Measurements from ENCODE around the gene HLA-DOA. TPM values are rescaled to one million over a fixed set of nuclear protein-coding genes. Genes with fewer than 3 reads are reported as not detected.

Gene HLA-DOA
- total RNA-seq, 1 experiment from 2014 or later, result 13.6 TPM

DNA sequence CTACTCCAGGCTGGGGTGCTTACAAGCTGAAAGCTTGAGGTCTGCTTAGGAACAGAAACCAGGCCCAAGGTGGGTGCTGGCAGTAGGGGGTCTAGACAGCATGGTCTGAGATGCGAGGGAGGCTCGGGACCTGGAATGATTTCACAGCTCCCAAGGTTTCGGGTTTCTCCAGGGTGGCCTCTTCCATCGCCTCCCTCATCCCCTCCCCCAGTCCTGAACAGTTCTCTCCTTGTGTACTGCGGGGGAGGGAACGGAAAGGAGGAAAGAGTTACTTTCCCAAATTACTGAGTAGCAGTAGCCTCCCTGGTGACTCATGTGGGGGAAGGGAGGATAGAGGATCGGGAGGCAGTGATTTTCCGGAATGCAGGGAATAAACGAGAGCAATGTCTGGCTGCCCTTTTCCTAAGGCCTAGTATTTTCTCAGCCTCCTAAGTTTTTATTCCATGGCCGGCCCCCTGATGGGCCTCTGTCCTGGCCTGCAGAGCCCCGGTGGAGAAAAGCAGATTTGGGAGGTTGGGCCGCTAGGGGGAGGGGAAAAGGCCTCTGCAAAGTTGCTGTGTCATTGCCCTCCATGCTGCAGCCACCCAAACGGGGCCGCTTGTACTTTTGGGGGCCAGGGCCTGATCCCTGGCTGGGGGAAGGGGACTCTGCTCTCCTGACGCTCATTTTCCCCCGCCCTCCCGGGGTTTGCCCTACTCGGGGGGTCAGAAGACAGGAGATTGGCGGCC lies 39.5 kb downstream of the HLA-DOA start (continued):
- TF ChIP-seq NR3C1 (CRISPR knock-in tag; conservative IDR thresholded peaks at IDR 0.05; ENCODE audit: low read depth) (no peak), SP1 (CRISPR knock-in tag; conservative IDR thresholded peaks at IDR 0.05) (no peak), IRF2 (CRISPR knock-in tag; IDR thresholded peaks at IDR 0.05; ENCODE audit: borderline replicate concordance, low read depth) (no peak), JUN (CRISPR knock-in tag; IDR thresholded peaks at IDR 0.05) (0 out of 2 replicates have a peak, but pooled peaks have one; percentile 33), FOXK1 (CRISPR knock-in tag; IDR thresholded peaks at IDR 0.05) (no peak), NFE2L1 (CRISPR knock-in tag; IDR thresholded peaks at IDR 0.05) (peak; percentile 98), TEAD4 (CRISPR knock-in tag; IDR thresholded peaks at IDR 0.05) (peak; percentile 12; the same call in 1 of the 2 replicates), NFYB (CRISPR knock-in tag; conservative IDR thresholded peaks at IDR 0.05; ENCODE audit: low read depth) (no peak), NFATC4 (CRISPR knock-in tag; IDR thresholded peaks at IDR 0.05) (peak; percentile 54), KAT7 (CRISPR knock-in tag; IDR thresholded peaks at IDR 0.05; ENCODE audit: borderline replicate concordance) (peak; percentile 19; the same call in 1 of the 2 replicates), ZNF423 (CRISPR knock-in tag; IDR thresholded peaks at IDR 0.05) (peak; percentile 69; the same call in 1 of the 2 replicates), ZNF317 (CRISPR knock-in tag; IDR thresholded peaks at IDR 0.05; ENCODE audit: borderline replicate concordance, low read depth) (no peak), JAZF1 (CRISPR knock-in tag; IDR thresholded peaks at IDR 0.05) (no peak), SMAD4 (CRISPR knock-in tag; IDR thresholded peaks at IDR 0.05) (no peak), NR2C2 (CRISPR knock-in tag; IDR thresholded peaks at IDR 0.05) (no peak; the same call in 1 of the 2 replicates), ZNF232 (CRISPR knock-in tag; IDR thresholded peaks at IDR 0.05) (no peak), RELA (CRISPR knock-in tag; IDR thresholded peaks at IDR 0.05; ENCODE audit: borderline replicate concordance) (no peak), ATF1 (CRISPR knock-in tag; IDR thresholded peaks at IDR 0.05) (no peak), GABPB1 (CRISPR knock-in tag; IDR thresholded peaks at IDR 0.05) (0 out of 2 replicates have a peak, but pooled peaks have one; percentile 5), TEAD1 (CRISPR knock-in tag; IDR thresholded peaks at IDR 0.05) (0 out of 2 replicates have a peak, but pooled peaks have one; percentile 22), GRHL2 (CRISPR knock-in tag; IDR thresholded peaks at IDR 0.05; ENCODE audit: insufficient replicate concordance, severe bottlenecking) (no peak), CREB1 (CRISPR knock-in tag; IDR thresholded peaks at IDR 0.05) (no peak), PRRX2 (CRISPR knock-in tag; IDR thresholded peaks at IDR 0.05) (0 out of 2 replicates have a peak, but pooled peaks have one; percentile 7)
- TF ChIP-seq, protein P1, sequence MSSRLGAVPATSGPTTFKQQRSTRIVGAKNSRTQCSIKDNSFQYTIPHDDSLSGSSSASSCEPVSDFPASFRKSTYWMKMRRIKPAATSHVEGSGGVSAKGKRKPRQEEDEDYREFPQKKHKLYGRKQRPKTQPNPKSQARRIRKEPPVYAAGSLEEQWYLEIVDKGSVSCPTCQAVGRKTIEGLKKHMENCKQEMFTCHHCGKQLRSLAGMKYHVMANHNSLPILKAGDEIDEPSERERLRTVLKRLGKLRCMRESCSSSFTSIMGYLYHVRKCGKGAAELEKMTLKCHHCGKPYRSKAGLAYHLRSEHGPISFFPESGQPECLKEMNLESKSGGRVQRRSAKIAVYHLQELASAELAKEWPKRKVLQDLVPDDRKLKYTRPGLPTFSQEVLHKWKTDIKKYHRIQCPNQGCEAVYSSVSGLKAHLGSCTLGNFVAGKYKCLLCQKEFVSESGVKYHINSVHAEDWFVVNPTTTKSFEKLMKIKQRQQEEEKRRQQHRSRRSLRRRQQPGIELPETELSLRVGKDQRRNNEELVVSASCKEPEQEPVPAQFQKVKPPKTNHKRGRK (CRISPR knock-in tag; IDR thresholded peaks at IDR 0.05; ENCODE audit: borderline replicate concordance), result no peak
- TF ChIP-seq, protein P2, sequence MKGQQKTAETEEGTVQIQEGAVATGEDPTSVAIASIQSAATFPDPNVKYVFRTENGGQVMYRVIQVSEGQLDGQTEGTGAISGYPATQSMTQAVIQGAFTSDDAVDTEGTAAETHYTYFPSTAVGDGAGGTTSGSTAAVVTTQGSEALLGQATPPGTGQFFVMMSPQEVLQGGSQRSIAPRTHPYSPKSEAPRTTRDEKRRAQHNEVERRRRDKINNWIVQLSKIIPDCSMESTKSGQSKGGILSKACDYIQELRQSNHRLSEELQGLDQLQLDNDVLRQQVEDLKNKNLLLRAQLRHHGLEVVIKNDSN (CRISPR knock-in tag; IDR thresholded peaks at IDR 0.05), result no peak; the same call in none of the 2 replicates
- TF ChIP-seq, protein P3, sequence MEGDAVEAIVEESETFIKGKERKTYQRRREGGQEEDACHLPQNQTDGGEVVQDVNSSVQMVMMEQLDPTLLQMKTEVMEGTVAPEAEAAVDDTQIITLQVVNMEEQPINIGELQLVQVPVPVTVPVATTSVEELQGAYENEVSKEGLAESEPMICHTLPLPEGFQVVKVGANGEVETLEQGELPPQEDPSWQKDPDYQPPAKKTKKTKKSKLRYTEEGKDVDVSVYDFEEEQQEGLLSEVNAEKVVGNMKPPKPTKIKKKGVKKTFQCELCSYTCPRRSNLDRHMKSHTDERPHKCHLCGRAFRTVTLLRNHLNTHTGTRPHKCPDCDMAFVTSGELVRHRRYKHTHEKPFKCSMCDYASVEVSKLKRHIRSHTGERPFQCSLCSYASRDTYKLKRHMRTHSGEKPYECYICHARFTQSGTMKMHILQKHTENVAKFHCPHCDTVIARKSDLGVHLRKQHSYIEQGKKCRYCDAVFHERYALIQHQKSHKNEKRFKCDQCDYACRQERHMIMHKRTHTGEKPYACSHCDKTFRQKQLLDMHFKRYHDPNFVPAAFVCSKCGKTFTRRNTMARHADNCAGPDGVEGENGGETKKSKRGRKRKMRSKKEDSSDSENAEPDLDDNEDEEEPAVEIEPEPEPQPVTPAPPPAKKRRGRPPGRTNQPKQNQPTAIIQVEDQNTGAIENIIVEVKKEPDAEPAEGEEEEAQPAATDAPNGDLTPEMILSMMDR (IDR thresholded peaks at IDR 0.05), result peak; percentile 31; the same call in 1 of the 2 replicates
- TF ChIP-seq, protein P4, sequence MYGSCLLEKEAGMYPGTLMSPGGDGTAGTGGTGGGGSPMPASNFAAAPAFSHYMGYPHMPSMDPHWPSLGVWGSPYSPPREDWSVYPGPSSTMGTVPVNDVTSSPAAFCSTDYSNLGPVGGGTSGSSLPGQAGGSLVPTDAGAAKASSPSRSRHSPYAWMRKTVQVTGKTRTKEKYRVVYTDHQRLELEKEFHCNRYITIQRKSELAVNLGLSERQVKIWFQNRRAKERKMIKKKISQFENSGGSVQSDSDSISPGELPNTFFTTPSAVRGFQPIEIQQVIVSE (CRISPR knock-in tag; IDR thresholded peaks at IDR 0.05; ENCODE audit: borderline replicate concordance), result no peak
- TF ChIP-seq, protein P5, sequence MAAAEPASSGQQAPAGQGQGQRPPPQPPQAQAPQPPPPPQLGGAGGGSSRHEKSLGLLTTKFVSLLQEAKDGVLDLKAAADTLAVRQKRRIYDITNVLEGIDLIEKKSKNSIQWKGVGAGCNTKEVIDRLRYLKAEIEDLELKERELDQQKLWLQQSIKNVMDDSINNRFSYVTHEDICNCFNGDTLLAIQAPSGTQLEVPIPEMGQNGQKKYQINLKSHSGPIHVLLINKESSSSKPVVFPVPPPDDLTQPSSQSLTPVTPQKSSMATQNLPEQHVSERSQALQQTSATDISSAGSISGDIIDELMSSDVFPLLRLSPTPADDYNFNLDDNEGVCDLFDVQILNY (CRISPR knock-in tag; IDR thresholded peaks at IDR 0.05), result no peak
- TF ChIP-seq, protein P6, sequence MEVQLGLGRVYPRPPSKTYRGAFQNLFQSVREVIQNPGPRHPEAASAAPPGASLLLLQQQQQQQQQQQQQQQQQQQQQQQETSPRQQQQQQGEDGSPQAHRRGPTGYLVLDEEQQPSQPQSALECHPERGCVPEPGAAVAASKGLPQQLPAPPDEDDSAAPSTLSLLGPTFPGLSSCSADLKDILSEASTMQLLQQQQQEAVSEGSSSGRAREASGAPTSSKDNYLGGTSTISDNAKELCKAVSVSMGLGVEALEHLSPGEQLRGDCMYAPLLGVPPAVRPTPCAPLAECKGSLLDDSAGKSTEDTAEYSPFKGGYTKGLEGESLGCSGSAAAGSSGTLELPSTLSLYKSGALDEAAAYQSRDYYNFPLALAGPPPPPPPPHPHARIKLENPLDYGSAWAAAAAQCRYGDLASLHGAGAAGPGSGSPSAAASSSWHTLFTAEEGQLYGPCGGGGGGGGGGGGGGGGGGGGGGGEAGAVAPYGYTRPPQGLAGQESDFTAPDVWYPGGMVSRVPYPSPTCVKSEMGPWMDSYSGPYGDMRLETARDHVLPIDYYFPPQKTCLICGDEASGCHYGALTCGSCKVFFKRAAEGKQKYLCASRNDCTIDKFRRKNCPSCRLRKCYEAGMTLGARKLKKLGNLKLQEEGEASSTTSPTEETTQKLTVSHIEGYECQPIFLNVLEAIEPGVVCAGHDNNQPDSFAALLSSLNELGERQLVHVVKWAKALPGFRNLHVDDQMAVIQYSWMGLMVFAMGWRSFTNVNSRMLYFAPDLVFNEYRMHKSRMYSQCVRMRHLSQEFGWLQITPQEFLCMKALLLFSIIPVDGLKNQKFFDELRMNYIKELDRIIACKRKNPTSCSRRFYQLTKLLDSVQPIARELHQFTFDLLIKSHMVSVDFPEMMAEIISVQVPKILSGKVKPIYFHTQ (CRISPR knock-in tag; IDR thresholded peaks at IDR 0.05), result peak; percentile 83; the same call in 1 of the 2 replicates

Data from WTC11 (cell line).